NCI-H128 (cell line): ENCODE data around the gene MYO1E.

Experiments used
- DNase-seq: peaks from one replicate; lab custom pipeline; 2025; ENCODE audit not compliant: unreplicated experiment; lab: John Stamatoyannopoulos, UW

MYO1E gene

DNA sequence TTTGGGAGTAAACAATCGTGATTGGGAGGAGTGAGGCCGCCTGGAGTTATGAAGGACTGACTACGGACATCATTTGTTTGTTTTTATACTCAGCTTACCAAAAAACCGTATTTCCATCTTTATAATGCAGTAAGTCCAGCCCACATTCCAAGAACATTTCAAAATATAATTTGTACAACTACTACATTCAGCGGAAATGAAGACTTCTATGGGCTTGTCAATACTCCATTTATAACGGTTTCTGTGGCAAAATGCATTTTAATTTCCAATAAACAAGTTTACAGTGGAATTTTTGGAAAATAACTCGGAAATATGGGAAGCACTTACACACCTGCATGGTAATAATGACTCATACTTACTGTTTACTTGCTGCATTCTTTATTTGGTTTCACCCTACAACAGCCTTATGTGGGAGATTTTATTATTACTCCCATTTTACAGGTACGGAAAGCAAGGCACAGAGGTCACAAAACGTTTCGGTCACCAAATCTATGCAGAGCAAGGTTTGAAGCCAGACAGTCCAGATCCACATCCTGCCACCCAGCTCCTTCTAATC lies 103.7 kb downstream of the MYO1E start:
- DNase-seq = no peak

- DNase-seq = no peak
Observed at GRCh38 chr15:59268168-59268851, 104.4 kb downstream of the MYO1E start.

GRCh38 chr15:59266028-59266427 lies 106.6 kb downstream of the MYO1E start:
- DNase-seq = no peak

GRCh38 chr15:59262316-59262715 lies 110.4 kb downstream of the MYO1E start:
- DNase-seq = no peak

GRCh38 chr15:59260090-59260489 lies 112.6 kb downstream of the MYO1E start:
- no peak for DNase-seq

DNA sequence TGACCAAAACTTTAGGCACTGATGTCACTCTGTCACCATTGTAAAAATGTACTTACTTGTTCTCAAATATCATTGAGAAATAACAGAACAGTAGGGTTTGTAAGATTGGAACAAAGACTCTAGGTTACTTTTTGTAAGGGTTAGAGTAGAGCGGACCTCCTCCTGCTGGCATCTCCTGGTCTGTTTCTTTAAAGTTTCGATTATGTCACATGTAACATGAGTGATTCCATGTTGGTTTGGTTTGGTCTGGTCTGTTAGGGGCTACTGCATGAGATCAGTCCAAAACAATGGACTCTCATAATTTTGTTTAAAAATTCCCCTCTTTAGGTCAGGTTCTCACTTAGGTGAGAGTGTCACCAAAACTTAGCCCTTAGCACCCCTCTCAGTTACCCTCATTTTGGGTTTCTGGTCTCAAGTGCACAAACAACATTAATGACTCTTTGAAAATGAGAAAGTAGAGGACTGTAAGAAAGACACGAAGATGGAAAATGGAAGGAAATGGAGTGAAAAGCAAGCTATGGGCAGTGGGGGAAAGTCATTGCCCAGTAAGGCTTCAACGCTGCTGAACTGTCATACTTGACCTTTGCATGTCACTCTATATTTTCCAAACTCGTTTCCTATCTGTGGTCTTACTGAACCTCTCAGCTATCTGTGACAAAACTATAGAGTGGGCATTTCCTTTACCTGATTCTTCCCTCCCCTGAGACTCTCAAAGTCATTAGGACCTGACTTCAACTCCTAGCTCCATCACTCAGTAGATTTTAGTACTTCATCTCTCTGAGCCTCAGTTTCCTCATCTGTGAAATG lies 113.3 kb downstream of the MYO1E start:
- DNase-seq = no peak

- no peak for DNase-seq
Observed at GRCh38 chr15:59258317-59258716, 114.4 kb downstream of the MYO1E start.

DNA sequence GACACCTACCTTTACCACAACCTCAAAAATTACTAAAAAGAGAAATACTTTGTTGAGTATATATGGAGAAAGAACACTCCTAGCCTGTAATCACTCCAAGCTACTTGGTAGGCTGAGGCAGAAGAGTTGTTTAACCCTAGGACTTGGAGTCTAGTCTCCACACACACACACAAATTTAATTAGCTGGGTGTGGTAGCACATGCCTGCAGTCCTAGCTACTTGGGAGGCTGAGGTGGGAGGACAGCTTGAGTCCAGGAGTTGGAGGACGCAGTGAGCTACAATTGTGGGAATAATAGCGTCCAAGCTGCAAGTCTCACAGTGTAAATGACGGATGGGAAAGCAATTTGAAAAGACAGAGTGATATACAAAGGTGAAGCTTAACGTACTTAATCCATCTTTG lies 115.5 kb downstream of the MYO1E start:
- no peak for DNase-seq

GRCh38 chr15:59256482-59256881 lies 116.2 kb downstream of the MYO1E start:
- no peak for DNase-seq

DNA sequence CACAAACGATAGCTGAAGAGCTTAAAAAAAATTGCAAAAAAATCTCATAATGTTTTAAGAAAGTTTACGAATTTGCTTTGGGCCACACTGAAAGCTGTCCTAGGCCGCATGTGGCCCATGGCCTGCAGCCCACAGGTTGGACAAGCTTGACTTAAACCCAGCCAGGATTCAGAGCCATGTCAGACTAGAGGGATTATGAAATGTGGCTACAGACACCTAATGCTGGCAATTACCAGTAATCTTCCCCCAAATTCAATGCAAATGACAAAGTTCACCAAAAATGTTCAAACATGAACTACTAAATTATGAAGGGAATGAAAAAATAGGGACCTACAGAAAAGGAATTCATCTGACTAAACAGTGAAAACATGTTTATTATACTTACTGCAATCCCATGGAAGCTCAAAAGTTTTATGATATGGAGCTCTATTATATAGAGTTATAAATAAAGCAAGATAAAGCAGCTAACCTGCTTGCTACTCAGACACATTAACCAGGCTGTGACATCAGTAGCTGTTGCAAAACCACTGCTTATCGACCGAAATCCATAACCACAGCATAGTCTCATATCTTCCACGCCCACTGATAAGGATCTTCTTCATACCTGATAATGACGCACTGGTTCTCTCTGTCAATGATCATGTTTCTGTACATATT lies 116.9 kb downstream of the MYO1E start:
- DNase-seq = no peak

DNA sequence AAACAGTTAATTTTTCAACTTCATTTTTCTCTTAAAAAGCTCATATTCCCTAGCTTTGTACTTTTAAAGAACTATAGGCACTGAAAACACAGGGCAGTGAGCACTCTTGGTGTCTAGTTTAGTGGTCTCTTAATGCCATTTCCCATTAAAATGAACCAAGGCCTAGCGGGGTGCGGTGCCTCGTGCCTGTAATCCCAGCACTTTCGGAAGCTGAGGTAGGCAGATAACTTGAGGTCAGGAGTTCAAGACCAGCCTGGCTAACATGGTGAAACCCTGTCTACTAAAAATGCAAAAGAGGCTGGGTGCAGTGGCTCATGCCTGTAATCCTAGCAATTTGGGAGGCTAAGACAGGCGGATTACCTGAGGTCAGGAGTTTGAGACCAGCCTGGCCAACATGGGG lies 120.5 kb downstream of the MYO1E start:
- DNase-seq = no peak

GRCh38 chr15:59251001-59251845 lies 121.4 kb downstream of the MYO1E start:
- no peak for DNase-seq

- DNase-seq = no peak
Observed at GRCh38 chr15:59250249-59250648, 122.4 kb downstream of the MYO1E start.

GRCh38 chr15:59249816-59250215 lies 122.9 kb downstream of the MYO1E start:
- no peak for DNase-seq

DNA sequence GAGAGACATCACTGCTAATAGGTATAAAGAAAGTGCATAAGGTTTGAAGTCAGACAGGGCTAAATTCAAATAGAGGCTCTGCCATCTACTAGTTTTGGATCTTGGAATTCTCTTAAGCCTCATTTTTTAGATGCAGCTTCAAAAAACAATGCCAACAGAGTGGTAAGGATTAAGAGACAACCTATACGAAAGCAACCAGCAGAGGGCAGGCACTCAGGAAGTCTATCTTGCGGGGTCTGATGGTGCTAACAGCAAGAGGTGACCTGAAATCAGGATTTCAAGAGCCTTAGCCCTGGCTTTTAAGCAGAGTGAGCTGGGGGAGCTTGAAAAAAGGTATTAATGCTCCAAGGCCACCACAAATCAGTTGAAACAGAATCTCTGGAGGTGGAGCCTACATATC lies 125.3 kb downstream of the MYO1E start:
- no peak for DNase-seq

- no peak for DNase-seq
Observed at GRCh38 chr15:59245559-59245958, 127.1 kb downstream of the MYO1E start.

DNA sequence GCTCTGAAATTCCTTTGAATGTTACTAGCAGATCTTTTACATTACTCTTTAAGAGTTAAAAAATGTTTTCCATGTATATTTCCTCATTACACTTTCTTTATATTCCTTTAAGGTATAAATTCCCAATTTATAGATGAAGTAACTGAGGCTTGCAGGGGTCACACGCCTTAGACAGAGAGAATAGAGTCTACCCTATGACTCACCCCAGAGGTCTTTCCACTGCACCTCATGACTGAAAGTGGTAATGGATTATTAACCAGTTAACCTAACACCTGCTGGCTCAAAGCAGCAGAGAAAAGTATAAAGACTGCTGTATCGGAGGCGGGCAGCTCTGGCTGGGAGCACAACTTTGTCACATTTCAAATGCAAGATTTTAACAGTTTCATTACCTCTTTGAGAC lies 128.3 kb downstream of the MYO1E start:
- DNase-seq = no peak

DNA sequence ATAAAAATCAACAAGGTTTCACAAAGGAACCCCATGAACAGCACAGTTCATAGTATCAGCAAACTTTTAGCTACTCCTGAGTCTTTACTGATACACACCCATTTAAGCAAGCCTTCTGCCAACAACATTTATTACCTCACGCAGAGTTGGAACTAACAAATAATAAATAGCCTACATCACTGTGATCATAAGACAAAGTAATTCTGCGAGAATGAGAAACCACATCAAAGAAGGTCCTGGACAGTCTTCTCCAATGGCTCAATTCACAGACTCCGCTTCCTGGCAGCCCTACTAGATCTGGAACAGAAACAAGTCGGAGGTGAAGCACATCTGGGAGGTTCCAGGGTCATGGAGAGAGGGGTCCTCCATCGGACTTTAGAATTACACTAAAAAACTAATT lies 129.0 kb downstream of the MYO1E start:
- no peak for DNase-seq

- no peak for DNase-seq
Observed at GRCh38 chr15:59242649-59243048, 130.0 kb downstream of the MYO1E start.

DNA sequence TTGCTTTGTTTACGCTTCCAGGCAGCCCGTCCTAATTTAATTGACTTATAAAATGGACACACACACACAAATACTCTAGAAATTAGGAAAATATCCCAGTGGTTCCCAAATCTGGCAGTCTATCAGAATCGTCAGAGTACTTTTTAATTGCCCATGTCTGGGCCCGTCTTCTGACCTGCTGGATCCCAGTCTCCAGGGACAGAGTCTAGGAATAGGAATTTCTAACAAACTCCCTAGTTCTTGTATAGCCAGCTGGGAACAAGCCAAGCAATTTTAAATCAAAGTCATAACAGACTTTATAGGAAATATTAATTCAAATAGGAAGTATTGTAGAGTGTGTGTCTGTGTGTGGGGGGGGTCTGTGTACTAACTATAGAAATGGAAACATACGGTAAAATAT lies 132.6 kb downstream of the MYO1E start:
- DNase-seq = no peak

DNA sequence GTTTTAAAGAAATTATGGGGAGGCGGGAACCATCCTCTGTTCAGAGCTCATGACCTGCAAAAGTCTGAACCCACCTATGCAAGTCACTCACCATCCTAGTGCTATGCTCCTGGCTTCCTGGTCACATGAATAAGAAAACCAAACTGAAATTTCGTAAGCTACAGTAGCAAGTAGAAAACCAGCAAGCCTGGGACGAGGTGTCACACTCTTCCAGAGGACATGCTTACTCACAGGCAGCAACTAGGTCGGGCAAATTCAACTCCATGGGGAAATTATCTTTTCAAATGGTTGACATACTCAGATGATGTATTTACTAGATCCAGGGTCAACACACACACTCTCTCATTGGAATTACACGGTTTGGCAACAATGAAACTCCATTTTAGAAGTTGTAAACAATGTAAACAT lies 134.7 kb downstream of the MYO1E start:
- no peak for DNase-seq
